Choroid plexus epithelial cell (primary cell): Measurements from ENCODE around the gene KIF27.
"Not testable (repeated sequence)": the region's sequence is repeated elsewhere in the genome, so short reads cannot be mapped to it uniquely, and the experiment has no call there.

Experiments used
- DNase-seq: peaks from one replicate; pipeline ENCODE4 v3.0.0-alpha.2; 2010; ENCODE audit warnings: low read depth
- H3K4me3 ChIP-seq: 2 replicates; pipeline ENCODE4 v1.5.1; 2011; ENCODE audit warnings: low read depth, mild to moderate bottlenecking, control low read depth, low read length, moderate library complexity
- TF ChIP-seq, protein P1 (sequence below): conservative IDR thresholded peaks from 2 replicates; pipeline ENCODE4 v1.5.1; 2011; ENCODE audit warnings: low read depth, mild to moderate bottlenecking, control low read depth, inconsistent platforms, low read length, moderate library complexity

The KIF27 gene

DNA sequence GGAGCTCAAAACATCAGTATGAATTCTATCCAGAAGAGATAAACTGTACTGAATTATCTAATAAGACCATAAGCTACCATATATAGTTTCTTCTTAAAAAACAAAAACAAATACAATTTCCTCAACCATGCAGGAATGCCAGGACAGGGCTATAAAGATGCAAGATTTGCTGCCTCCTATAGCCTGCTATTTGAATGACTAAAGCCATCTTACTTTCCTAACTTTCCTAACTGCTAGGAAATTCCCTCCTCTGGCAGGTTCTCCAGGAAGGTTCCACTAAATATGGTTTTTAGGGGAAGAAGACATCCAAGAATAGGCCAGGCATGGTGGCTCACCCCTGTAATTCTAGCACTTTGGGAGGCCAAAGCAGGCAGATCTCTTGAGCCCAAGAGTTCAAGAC is 15.1 kb downstream of the KIF27 start:
- peak; percentile 18 for DNase-seq
- H3K4me3 ChIP-seq: no peak overlapping the region
- TF ChIP-seq, protein P1, sequence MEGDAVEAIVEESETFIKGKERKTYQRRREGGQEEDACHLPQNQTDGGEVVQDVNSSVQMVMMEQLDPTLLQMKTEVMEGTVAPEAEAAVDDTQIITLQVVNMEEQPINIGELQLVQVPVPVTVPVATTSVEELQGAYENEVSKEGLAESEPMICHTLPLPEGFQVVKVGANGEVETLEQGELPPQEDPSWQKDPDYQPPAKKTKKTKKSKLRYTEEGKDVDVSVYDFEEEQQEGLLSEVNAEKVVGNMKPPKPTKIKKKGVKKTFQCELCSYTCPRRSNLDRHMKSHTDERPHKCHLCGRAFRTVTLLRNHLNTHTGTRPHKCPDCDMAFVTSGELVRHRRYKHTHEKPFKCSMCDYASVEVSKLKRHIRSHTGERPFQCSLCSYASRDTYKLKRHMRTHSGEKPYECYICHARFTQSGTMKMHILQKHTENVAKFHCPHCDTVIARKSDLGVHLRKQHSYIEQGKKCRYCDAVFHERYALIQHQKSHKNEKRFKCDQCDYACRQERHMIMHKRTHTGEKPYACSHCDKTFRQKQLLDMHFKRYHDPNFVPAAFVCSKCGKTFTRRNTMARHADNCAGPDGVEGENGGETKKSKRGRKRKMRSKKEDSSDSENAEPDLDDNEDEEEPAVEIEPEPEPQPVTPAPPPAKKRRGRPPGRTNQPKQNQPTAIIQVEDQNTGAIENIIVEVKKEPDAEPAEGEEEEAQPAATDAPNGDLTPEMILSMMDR: peak; percentile 16

DNA sequence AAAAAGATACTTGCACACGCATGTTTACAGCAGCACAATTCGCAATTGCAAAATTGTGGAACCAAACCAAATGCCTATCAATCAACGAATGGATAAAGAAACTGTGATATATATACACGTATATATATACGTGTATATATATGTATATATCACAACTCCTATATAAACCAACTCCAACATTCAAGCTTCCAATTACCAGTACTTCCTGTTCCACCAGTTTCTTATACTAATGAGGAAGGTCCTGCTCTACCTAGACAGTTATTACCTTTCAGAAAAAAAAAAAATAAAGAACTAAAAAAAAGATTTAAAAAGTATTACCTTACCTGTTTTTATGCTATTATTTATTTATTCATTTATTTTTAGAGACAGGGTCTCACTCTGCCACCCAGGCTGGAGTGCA is 20.6 kb downstream of the KIF27 start:
- DNase-seq, H3K4me3 ChIP-seq: not testable (repeated sequence)

DNA sequence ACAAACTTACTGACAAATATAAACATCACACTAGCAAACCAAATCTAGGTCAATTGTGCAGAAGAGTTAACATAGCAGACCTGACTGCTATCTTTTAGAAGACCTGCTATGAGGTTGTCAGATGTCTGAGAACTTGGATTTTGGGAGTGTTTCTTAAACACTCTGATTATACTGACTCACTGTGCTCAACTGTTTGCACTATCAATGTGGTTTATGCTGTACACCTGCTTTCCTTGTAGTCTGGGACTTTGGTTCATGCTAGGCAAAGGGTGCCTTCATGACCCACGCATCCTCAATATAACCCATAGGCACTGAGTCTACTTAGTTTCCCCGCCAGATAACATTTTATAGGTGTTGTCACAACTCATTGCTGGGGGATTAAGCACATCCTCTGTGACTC is 26.9 kb downstream of the KIF27 start:
- not testable (repeated sequence) for DNase-seq, H3K4me3 ChIP-seq

DNA sequence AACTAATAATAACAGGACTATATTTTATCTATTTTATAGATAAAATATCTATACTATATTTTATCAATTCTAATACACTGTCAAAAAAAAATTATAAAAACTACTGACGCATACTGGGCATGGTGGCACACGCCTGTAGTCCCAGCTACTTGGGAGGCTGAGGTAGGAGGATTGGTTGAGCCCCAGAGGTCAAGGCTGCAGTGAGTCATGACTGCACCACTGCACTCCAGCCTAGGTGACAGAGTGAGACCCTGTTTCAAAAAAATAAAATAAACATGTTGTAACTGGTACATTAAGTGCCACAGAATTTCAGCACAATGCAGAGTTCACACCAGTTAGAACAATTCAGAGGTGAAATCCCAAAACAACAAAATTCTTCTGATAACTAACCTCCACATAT is 34.7 kb downstream of the KIF27 start:
- not testable (repeated sequence) for H3K4me3 ChIP-seq, DNase-seq

DNA sequence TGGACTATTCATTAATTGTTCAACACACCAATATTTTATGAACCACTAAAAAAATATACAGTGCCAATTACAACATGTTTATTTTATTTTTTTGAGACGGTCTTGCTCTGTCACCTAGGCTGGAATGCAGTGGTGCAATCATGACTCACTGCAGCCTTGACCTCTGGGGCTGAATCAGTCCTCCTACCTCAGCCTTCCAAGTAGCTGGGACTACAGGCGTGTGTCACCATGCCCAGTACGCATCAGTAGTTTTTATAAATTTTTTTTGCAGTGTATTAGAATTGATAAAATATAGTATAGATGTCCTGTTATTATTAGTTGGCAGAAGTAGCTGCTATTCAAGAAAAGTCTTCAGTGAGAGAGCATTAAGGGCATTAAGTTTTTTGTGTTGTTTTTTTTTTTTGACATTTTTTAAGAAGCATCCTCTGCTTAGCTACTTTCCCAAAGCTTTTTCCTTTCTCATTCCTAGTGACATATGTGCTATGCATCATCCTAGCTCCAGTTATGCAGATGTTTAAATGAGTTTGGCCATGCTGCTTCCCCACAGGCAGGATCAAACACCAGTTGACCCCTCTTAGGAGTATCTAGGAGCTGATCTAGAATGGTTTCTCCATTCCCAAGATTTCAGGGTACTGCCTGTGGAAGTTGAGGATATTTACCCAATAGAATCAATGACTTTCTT is 35.5 kb downstream of the KIF27 start:
- H3K4me3 ChIP-seq: not testable (repeated sequence)
- DNase-seq: peak; percentile 89

DNA sequence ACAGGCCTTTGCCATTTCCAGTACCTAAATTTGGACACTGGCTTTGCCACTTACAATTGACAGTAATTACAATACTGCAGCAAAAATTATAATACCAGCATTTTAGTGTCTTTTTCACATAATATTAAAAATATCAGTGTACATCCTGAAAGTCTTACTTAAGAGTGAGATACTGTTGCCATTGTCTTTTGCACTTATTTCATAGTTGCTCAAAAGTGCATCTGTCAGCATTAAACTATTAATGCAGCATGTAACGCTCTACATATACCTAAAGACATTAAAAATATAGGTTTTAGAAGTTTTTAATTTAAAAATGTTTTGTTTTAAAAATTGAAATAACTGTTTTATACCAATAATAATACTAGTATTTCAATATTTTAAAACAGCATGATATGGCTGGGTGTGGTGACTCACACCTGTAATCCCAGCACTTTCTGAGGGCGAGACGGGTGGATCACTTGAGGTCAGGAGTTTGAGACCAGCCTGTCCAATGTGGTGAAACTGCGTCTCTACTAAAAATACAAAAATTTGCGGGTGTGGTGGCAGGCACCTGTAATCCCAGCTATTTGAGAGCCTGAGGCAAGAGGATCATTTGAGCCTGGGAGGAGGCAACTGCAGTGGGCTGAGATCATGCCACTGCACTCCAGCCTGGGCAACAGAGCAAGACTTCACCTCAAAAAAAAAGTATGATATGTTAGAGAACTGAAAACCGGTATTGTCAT is 39.4 kb downstream of the KIF27 start:
- DNase-seq: not testable (repeated sequence)

DNA sequence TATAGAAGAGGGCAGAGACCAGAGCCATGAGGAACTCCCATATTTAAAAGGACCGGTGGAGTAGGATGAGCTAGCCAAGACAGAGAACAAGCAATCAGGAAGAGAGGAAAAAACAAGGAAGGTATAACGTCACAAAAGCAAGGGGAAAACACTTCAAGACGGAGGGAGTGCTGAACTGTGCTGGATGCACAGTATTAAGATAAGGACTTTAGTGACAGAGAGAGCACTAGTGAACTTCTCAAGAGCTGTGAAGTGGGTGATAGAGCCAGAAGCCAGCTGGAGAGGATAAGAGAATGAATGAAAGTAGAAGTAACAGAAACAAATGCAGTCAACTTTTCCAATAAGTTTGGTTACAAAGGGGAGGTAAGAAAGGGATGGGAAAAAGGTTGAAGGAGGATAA is 45.7 kb downstream of the KIF27 start:
- not testable (repeated sequence) for DNase-seq, H3K4me3 ChIP-seq

More for the DNA sequence above, 39.4 kb downstream of the KIF27 start:
- not testable (repeated sequence) for H3K4me3 ChIP-seq

DNA sequence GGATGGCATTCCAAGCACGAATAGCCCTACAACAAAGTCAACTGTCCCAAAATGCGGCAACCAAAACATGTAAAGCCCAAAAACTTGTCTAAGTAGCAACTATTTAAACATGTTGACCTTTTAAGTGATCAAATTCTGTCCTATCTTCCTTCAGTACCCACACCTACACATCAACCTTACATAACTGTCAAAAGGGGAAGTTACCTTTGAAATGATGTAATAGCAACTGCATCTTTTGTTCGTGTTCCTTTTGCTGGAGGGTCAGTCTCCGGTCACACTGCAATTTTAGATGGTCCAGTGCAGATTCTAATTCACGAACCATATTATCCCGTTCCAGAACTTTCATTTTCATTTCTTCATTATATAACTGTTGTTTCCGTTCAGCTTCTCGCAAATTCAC is 71.3 kb downstream of the KIF27 start:
- DNase-seq, H3K4me3 ChIP-seq: not testable (repeated sequence)

DNA sequence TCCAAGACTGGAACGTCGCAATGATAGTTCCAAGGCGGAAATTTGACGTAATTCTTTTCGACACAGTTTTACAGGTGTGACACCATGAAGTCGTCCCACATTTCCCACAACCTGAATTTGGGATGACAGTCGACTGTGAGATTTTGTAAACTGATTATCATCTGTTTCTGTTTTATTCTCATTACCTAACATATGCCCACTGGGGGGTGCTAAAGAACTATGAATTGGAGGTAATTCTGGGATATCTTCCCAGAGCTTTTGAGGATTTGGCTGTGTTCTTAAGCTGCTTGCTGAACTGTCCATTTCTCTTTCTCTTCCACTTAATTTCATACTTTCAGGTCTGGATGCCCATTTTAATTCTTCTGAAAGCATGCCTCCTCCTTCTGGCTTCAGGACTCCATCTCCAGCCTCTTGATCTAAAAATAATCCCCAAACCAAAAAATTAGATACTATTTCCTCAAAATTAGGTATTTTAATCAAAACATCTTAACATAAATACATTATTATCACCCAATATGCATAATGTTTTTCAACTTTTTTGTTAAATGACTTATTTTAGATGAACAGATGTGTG is 84.1 kb downstream of the KIF27 start:
- H3K4me3 ChIP-seq, DNase-seq: not testable (repeated sequence)

DNA sequence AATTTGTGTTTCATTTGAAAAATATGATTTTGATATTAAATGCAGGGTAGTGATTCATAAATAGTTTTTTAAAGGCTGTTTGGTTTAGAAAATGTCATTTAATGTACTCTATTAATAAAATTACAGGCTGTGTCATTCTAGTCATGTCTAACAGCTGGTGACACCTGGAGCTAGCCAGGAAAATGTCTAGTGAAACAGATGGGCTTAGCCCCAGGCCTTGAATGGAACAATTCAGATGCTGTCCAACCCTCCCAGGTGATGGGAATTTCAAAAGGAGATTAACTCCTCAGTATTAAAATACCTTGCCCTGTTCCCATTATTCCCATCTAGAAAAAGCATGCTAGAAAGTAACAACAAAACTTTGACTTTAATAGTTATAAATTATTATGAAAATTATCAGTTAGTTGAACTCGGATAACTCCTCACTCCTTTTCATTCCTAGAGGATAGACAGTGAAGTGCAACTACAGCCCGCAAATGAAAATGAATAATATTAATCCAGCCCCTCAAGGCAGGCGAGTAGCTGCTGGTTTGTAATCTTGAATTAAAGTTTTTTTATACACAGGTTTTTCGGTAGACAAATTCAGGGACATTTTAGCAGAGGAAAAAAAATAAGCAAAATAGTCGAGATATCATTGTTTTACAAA is 90.7 kb downstream of the KIF27 start:
- not testable (repeated sequence) for H3K4me3 ChIP-seq, DNase-seq

DNA sequence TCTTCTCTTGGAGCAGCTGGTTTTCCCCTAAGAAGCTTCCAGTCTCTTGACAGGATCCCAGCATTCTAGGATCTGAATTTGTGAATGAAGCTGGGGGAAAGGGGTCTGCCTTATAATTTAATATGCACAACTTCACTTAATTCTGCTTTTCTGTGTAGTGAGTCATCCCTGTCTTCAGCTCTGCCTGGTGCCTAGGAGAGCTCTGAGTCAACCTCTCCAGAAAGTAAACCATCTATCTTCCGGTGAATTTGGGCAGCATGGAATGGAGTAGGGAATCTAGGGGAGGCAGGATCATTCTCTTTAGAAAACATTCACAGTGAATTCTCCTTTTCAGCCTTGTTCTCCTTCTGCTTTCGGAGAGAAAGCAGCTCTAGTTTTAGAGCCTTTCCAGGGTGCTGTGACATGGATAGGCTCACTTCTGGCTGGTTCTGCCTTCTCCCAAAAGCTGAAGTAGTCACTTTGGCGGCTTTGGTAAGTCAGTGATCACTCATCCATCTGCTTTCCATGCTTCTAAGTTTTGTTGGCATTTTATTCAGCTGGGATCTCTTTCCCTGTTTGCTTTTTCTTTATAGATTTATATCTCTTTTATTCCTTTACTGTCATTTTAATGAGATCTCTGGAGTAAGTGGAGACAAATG is 96.1 kb downstream of the KIF27 start:
- peak; percentile 39 for DNase-seq
- H3K4me3 ChIP-seq: not testable (repeated sequence)

DNA sequence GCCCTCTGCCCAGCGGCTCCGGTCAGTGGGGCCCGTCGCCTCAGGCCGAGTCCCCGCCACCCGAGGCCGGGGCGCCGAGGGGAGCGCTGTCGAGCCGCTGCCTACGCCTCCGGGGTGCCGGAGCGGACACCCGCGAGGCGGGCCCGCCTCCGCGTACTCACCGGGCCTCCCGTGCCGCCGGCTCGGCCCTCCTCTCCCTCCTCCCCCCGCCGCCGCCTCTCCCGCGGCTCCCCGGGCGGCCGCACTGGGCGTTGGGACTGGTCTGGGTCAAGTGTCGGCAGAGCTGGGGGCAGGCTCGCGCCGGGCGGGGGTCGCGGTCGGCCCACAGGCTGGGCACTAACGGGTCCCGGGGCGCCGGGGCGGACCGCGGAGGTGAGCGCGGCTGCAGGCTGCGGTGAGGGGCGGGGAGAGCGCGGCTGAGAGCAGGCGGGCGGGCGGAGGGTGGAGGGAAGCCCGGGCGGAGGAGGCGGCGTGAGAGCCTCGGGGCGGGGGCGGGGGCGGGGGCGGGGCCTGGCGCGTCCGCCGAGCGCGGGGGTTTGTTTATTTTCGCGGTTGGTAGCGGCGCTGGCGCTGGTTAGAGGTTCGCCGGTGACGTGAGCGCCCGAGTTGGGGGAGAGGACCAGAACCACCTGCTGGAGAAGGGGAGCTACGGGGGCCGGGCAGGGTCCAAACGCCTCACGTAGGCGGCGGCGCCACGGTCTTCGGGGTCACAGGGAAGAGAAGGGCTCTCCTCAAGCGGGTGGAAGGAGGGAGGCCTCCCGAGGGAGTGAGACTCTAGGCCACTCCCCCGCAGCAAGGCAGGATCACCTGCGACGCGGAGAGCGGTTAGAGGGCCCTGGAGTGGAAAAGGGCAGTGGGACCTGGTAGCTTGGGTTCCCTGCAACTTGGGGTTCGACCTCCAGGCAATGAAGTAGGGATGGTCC is 103.6 kb downstream of the KIF27 start, which contains the start of gene GKAP1:
Gene GKAP1, minus strand, starts transcription at position 414 of the 923 bp plus-strand sequence. CDS start 11,252 bp downstream, outside the sequence.
- DNase-seq: peak; percentile 52
- peak within 1 kb of the TSS; percentile 58 for H3K4me3 ChIP-seq

DNA sequence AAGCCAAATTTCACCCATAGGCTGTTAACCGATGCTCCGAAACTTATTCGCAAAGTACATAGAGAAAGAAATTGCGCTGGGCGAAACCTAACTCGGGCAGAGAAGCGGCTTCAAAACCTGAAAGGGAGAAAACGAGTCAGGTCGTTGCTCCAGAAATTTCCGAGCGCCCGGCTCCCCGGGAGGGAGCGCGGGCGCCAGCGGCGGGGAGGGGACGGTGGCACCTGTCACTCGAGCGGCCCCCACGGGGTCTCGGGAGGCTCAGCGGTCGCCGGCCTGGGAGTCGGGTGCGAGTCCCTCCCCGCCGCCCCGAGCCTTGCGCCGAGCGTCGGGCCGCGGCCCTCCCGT is 104.2 kb downstream of the KIF27 start:
- not testable (repeated sequence) for DNase-seq
- H3K4me3 ChIP-seq: peak overlapping the region; percentile 58

DNA sequence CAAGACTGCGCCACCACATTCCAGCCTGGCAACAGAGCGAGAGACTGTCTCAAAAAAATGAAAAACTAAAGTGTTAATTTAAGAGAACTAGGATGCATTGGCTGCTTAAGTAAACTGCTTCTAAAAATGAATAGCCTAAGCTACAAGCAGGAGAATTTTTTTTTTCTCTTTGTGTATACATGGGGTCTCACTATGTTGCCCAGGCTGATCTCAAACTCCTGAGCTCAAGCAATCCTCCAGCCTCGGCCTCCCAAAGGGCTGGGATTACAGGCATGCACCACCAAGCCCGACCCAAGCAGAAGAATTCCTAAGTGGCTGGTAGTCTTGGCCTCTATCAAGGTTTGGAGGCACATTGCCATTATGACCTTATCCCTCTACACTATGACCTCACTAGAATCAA is 106.1 kb downstream of the KIF27 start:
- H3K4me3 ChIP-seq, DNase-seq: not testable (repeated sequence)

DNA sequence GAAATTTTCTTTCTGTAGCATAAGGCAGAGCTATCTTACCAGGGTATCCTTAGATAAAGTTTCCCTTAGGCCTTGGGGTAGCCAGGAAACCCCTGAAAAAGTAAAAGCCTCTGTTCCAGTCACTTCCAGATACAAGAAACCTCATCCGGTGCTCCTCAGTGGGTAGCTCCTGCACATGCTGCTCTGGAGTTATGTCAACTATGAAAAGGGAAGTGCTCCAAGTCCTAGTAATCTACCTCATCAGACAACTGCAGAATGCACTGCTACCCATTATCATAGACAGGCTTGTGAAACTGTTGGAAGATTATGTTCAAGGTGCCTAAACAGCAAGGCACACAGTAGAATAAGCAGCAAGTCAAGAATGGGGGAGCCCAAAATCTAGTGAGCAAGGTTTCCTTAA is 112.0 kb downstream of the KIF27 start:
- not testable (repeated sequence) for H3K4me3 ChIP-seq
- DNase-seq: peak; percentile 57

DNA sequence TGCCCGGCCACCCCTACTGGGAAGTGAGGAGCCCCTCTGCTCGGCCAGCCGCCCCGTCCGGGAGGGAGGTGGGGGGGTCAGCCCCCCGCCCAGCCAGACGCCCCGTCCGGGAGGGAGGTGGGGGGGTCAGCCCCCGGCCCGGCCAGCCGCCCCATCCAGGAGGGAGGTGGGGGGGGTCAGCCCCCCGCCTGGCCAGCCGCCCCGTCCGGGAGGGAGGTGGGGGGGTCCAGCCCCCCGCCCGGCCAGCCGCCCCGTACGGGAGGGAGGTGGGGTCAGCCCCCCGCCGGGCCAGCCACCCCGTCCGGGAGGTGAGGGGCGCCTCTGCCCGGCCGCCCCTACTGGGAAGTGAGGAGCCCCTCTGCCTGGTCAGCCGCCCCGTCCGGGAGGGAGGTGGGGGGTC is 116.8 kb downstream of the KIF27 start:
- not testable (repeated sequence) for H3K4me3 ChIP-seq, DNase-seq

DNA sequence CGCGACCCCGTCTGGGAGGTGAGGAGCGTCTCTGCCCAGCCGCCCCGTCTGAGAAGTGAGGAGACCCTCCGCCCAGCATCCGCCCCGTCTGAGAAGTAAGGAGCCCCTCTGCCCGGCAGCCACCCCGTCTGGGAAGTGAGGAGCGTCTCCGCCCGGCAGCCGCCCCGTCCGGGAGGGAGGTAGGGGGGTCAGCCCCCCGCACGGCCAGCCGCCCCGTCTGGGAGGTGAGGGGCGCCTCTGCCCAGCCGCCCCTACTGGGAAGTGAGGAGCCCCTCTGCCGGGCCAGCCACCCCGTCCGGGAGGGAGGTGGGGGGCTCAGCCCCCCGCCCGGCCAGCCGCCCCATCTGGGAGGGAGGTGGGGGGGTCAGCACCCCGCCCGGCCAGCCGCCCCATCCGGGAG is 117.3 kb downstream of the KIF27 start:
- DNase-seq, H3K4me3 ChIP-seq: not testable (repeated sequence)
